Liver (tissue), 3 donors: Measurements from ENCODE around the gene TREX2.

Experiments used
- ATF3 ChIP-seq: IDR thresholded peaks from 2 replicates; pipeline ENCODE4 v1.6.1; 2016; ENCODE audit warnings: antibody characterized with exemption
- FOXA1 ChIP-seq: IDR thresholded peaks from 2 replicates; pipeline ENCODE4 v1.6.1; 2016; ENCODE audit warnings: antibody characterized with exemption
- GABPA ChIP-seq, 2 donors: IDR thresholded peaks in 1 of 2; conservative IDR thresholded peaks in 1 of 2; 2 replicates each; pipeline ENCODE4 v1.6.1; 2016; ENCODE audit warnings: antibody characterized with exemption in 2 of 2, mild to moderate bottlenecking in 1 of 2, moderate library complexity in 1 of 2
- JUND ChIP-seq, 2 donors: IDR thresholded peaks; 2 replicates each; pipeline ENCODE4 v1.6.1; 2016; ENCODE audit warnings: antibody characterized with exemption in 2 of 2
- MAX ChIP-seq: IDR thresholded peaks from 2 replicates; pipeline ENCODE4 v1.6.1; 2016; ENCODE audit warnings: antibody characterized with exemption
- RAD21 ChIP-seq, 2 donors: IDR thresholded peaks; 2 replicates each; pipeline ENCODE4 v1.6.1; 2016; ENCODE audit warnings: antibody characterized with exemption in 2 of 2, mild to moderate bottlenecking in 2 of 2
- REST ChIP-seq: IDR thresholded peaks from 2 replicates; pipeline ENCODE4 v1.6.1; 2016; ENCODE audit warnings: antibody characterized with exemption, mild to moderate bottlenecking
- SP1 ChIP-seq: IDR thresholded peaks from 2 replicates; pipeline ENCODE4 v1.6.1; 2018; ENCODE audit warnings: antibody characterized with exemption, mild to moderate bottlenecking
- TF ChIP-seq, protein P1 (sequence below): fragments of 150-350 bp; IDR thresholded peaks from 2 replicates; pipeline ENCODE4 v1.5.1; 2017; ENCODE audit warnings: improper control_type of control experiment, low read depth, low read length; ENCODE audit not compliant: missing input control
- TF ChIP-seq, protein P2 (sequence below): IDR thresholded peaks from 2 replicates; pipeline ENCODE4 v1.6.1; 2016; ENCODE audit warnings: antibody characterized with exemption
- donor health status: healthy.
- donor health status: healthy.

GRCh38 chrX:153397256-153397960 lies 48.4 kb downstream of the TREX2 start:
- TF ChIP-seq, protein P1, sequence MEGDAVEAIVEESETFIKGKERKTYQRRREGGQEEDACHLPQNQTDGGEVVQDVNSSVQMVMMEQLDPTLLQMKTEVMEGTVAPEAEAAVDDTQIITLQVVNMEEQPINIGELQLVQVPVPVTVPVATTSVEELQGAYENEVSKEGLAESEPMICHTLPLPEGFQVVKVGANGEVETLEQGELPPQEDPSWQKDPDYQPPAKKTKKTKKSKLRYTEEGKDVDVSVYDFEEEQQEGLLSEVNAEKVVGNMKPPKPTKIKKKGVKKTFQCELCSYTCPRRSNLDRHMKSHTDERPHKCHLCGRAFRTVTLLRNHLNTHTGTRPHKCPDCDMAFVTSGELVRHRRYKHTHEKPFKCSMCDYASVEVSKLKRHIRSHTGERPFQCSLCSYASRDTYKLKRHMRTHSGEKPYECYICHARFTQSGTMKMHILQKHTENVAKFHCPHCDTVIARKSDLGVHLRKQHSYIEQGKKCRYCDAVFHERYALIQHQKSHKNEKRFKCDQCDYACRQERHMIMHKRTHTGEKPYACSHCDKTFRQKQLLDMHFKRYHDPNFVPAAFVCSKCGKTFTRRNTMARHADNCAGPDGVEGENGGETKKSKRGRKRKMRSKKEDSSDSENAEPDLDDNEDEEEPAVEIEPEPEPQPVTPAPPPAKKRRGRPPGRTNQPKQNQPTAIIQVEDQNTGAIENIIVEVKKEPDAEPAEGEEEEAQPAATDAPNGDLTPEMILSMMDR = no peak
- TF ChIP-seq ATF3 = no peak
- TF ChIP-seq, protein P2, sequence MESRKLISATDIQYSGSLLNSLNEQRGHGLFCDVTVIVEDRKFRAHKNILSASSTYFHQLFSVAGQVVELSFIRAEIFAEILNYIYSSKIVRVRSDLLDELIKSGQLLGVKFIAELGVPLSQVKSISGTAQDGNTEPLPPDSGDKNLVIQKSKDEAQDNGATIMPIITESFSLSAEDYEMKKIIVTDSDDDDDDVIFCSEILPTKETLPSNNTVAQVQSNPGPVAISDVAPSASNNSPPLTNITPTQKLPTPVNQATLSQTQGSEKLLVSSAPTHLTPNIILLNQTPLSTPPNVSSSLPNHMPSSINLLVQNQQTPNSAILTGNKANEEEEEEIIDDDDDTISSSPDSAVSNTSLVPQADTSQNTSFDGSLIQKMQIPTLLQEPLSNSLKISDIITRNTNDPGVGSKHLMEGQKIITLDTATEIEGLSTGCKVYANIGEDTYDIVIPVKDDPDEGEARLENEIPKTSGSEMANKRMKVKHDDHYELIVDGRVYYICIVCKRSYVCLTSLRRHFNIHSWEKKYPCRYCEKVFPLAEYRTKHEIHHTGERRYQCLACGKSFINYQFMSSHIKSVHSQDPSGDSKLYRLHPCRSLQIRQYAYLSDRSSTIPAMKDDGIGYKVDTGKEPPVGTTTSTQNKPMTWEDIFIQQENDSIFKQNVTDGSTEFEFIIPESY = no peak
- no peak for TF ChIP-seq JUND (IDR thresholded peaks at IDR 0.05)
- TF ChIP-seq RAD21 (IDR thresholded peaks at IDR 0.05) = no peak
- TF ChIP-seq MAX = no peak
- no peak for TF ChIP-seq SP1
- no peak for TF ChIP-seq REST
- TF ChIP-seq FOXA1 = no peak
- no peak for TF ChIP-seq GABPA (IDR thresholded peaks at IDR 0.05 in 1 of 2, conservative IDR thresholded peaks at IDR 0.05 in 1 of 2)
